ENCODE data around the gene TCAP.

TCAP gene

GRCh38 chr17:39633570-39634183 lies 31.5 kb upstream of the TCAP start:
- DNase-seq = no peak
- H3K9me2 ChIP-seq (replicated peaks; ENCODE audit: insufficient read depth, low read length) = no peaks in the 10 kb centered on the region
- H3K9ac ChIP-seq (ENCODE audit: low read length) = no peak overlapping the region
- no peaks in the 10 kb centered on the region for H3K9me3 ChIP-seq (replicated peaks; ENCODE audit: insufficient read depth, low read length)
- peaks cover 9% of the 10 kb centered on the region for H3K4me1 ChIP-seq (ENCODE audit: low read length)
- H2AFZ ChIP-seq (ENCODE audit: low read length) = no peak overlapping the region
- no peaks in the 10 kb centered on the region for H3K36me3 ChIP-seq (replicated peaks; ENCODE audit: insufficient read depth, low read length)
- no peak for TF ChIP-seq EZH2 (optimal IDR thresholded peaks at IDR 0.05; ENCODE audit: low read depth, low read length)
- no peak for TF ChIP-seq EZH2phosphoT487 (IDR thresholded peaks at IDR 0.05; ENCODE audit: low read length)
- TF ChIP-seq CTCF (IDR thresholded peaks at IDR 0.05; ENCODE audit: low read length) = no peak
- H3K79me2 ChIP-seq (ENCODE audit: low read length) = peaks cover 16% of the 10 kb centered on the region
- H3K27me3 ChIP-seq (replicated peaks; ENCODE audit: insufficient read depth, low read length) = peaks cover 14% of the 10 kb centered on the region; the same call in 1 of the 2 replicates
- H3K27ac ChIP-seq (ENCODE audit: low read length) = no peak overlapping the region
- H4K20me1 ChIP-seq (ENCODE audit: insufficient read depth, low read length) = no peaks in the 10 kb centered on the region
- H3K4me3 ChIP-seq (ENCODE audit: low read length) = no peak overlapping the region
- no peak overlapping the region for H3K4me2 ChIP-seq (ENCODE audit: low read depth, low read length)
- no peaks in the 10 kb centered on the region for H3F3A ChIP-seq (ENCODE audit: insufficient read depth, low read length)

- no peak overlapping the region for H3K27ac ChIP-seq (ENCODE audit: low read length)
- H4K20me1 ChIP-seq (ENCODE audit: insufficient read depth, low read length) = no peaks in the 10 kb centered on the region
- no peak overlapping the region for H3K4me2 ChIP-seq (ENCODE audit: low read depth, low read length)
- H3K4me1 ChIP-seq (ENCODE audit: low read length) = peaks cover 9% of the 10 kb centered on the region
- TF ChIP-seq EZH2 (optimal IDR thresholded peaks at IDR 0.05; ENCODE audit: low read depth, low read length) = no peak
- TF ChIP-seq EZH2phosphoT487 (IDR thresholded peaks at IDR 0.05; ENCODE audit: low read length) = no peak
- peak; percentile 80 for TF ChIP-seq CTCF (IDR thresholded peaks at IDR 0.05; ENCODE audit: low read length)
- H3K36me3 ChIP-seq (replicated peaks; ENCODE audit: insufficient read depth, low read length) = no peaks in the 10 kb centered on the region
- peak; percentile 49 for DNase-seq
- H3K9me2 ChIP-seq (replicated peaks; ENCODE audit: insufficient read depth, low read length) = no peaks in the 10 kb centered on the region
- H3F3A ChIP-seq (ENCODE audit: insufficient read depth, low read length) = no peaks in the 10 kb centered on the region
- no peak overlapping the region for H3K4me3 ChIP-seq (ENCODE audit: low read length)
- H3K27me3 ChIP-seq (replicated peaks; ENCODE audit: insufficient read depth, low read length) = 0 out of 2 replicates have a peak, but pooled peaks cover 9% of the 10 kb centered on the region
- H3K9ac ChIP-seq (ENCODE audit: low read length) = no peak overlapping the region
- H3K79me2 ChIP-seq (ENCODE audit: low read length) = peaks cover 24% of the 10 kb centered on the region
- H2AFZ ChIP-seq (ENCODE audit: low read length) = no peak overlapping the region; the same call in 1 of the 2 replicates
- H3K9me3 ChIP-seq (replicated peaks; ENCODE audit: insufficient read depth, low read length) = no peaks in the 10 kb centered on the region
Observed at GRCh38 chr17:39634384-39634871, 30.7 kb upstream of the TCAP start.

GRCh38 chr17:39635614-39636176 lies 29.5 kb upstream of the TCAP start:
- H4K20me1 ChIP-seq (ENCODE audit: insufficient read depth, low read length) = no peaks in the 10 kb centered on the region; the same call in 1 of the 2 replicates

More at GRCh38 chr17:39635614-39636176, 29.5 kb upstream of the TCAP start:
- no peak overlapping the region for H3K9ac ChIP-seq (ENCODE audit: low read length)
- peaks cover 9% of the 10 kb centered on the region for H3K4me1 ChIP-seq (ENCODE audit: low read length)
- no peaks in the 10 kb centered on the region for H3K9me2 ChIP-seq (replicated peaks; ENCODE audit: insufficient read depth, low read length)
- no peaks in the 10 kb centered on the region for H3F3A ChIP-seq (ENCODE audit: insufficient read depth, low read length)
- H3K27me3 ChIP-seq (replicated peaks; ENCODE audit: insufficient read depth, low read length) = 0 out of 2 replicates have a peak, but pooled peaks cover 6% of the 10 kb centered on the region
- peaks cover 35% of the 10 kb centered on the region for H3K79me2 ChIP-seq (ENCODE audit: low read length)
- H3K4me2 ChIP-seq (ENCODE audit: low read depth, low read length) = no peak overlapping the region
- DNase-seq = no peak
- H3K4me3 ChIP-seq (ENCODE audit: low read length) = no peak overlapping the region
- H3K9me3 ChIP-seq (replicated peaks; ENCODE audit: insufficient read depth, low read length) = no peaks in the 10 kb centered on the region
- H3K36me3 ChIP-seq (replicated peaks; ENCODE audit: insufficient read depth, low read length) = no peaks in the 10 kb centered on the region
- H2AFZ ChIP-seq (ENCODE audit: low read length) = no peak overlapping the region
- H3K27ac ChIP-seq (ENCODE audit: low read length) = no peak overlapping the region
- TF ChIP-seq EZH2phosphoT487 (IDR thresholded peaks at IDR 0.05; ENCODE audit: low read length) = no peak
- no peak for TF ChIP-seq EZH2 (optimal IDR thresholded peaks at IDR 0.05; ENCODE audit: low read depth, low read length)
- no peak for TF ChIP-seq CTCF (IDR thresholded peaks at IDR 0.05; ENCODE audit: low read length)
